ENCODE data around the gene TTC22. TPM values are rescaled to one million over a fixed set of nuclear protein-coding genes. Genes with fewer than 3 reads are reported as not detected.

The TTC22 gene
- total RNA-seq, 1 experiment from 2014 or later = 0.59 TPM

DNA sequence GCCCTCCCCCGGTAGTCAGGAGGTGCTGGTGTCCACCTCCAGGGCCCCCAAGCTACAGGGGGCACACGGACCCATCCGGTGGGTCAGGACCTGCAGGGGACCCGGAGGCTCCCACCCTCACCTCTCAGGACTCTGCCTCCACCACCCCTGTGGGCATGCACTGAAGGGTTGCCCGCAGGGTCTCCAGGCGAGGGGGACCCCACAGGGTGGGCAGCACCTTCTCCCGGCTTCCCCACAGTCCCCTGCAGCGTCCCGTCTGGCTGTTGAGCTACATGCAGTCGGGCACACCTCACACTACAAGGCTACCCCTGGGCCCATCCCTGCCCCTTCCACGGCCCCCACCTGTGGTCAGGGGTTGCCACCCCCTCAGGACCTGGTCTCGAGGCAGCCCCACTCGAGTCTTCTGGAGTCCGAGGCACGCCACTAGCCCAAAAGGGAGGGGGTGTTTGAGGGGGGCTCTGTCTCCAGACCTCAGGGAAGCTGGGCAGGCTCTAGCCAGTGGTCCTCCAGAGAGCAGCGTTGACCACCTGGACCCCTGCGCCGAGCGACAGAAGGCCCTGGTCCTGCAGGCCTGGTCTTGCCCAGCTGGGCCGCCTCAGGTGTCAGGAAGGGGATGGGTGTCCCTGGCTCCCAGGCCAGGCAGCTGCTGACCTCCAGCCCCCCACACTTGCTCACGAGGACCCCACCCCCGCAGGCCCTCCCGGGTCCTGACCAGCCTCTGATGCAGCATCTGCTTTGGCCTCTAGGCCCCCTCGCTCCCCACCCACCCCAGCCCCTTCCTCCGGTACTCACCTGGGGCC is 46.4 kb downstream of the TTC22 start:
- Histone ChIP-seq H3K23ac (ENCODE audit: insufficient read length, low read depth, low read length) (no peak overlapping the region), H3K23me2 (ENCODE audit: insufficient read length, low read depth, low read length, poor library complexity, severe bottlenecking) (no peaks in the 10 kb centered on the region), H3T11ph (ENCODE audit: low read length) (no peak overlapping the region), H3K27ac (ENCODE audit: insufficient read length, low read depth, low read length) (no peak overlapping the region), H2AK5ac (ENCODE audit: insufficient read length, low read length) (no peak overlapping the region), H2BK120ac (ENCODE audit: low read depth, low read length, poor library complexity, severe bottlenecking) (no peak overlapping the region), H2BK12ac (ENCODE audit: insufficient read length, low read depth, low read length) (no peak overlapping the region), H3K4me1 (ENCODE audit: insufficient read depth, low read length) (no peaks in the 10 kb centered on the region), H3K27me3 (ENCODE audit: insufficient read depth, low read length) (no peaks in the 10 kb centered on the region), H3K9ac (ENCODE audit: extremely low read depth, insufficient read length, low read length) (no peak overlapping the region), H2BK5ac (ENCODE audit: insufficient read length, low read length) (no peak overlapping the region), H3K14ac (ENCODE audit: insufficient read depth, low read length) (no peak overlapping the region), H3K56ac (ENCODE audit: insufficient read length, low read depth, low read length) (no peak overlapping the region), H4K20me1 (ENCODE audit: control insufficient read depth, insufficient read depth, insufficient read length) (peaks cover 3% of the 10 kb centered on the region), H4K8ac (replicated peaks; ENCODE audit: insufficient read length, low read depth, low read length) (no peak overlapping the region), H3K79me2 (ENCODE audit: insufficient read depth, low read length) (no peaks in the 10 kb centered on the region), H3K4ac (ENCODE audit: low read depth, low read length) (no peak overlapping the region), H2AFZ (ENCODE audit: low read length) (no peak overlapping the region), H2BK20ac (ENCODE audit: low read depth, low read length, poor library complexity, severe bottlenecking) (no peak overlapping the region), H3K18ac (ENCODE audit: insufficient read length, low read depth, low read length) (no peak overlapping the region), H3K4me2 (ENCODE audit: insufficient read depth, insufficient read length, low read length) (no peak overlapping the region), H3K79me1 (ENCODE audit: insufficient read depth, low read depth, low read length, poor library complexity, severe bottlenecking) (no peaks in the 10 kb centered on the region), H4K91ac (ENCODE audit: insufficient read length, low read depth, low read length) (no peak overlapping the region), H2BK15ac (ENCODE audit: low read depth, low read length) (no peak overlapping the region), H4K5ac (ENCODE audit: insufficient read length, low read depth, low read length) (no peak overlapping the region), H3K9me3 (ENCODE audit: control insufficient read depth, low read depth, low read length) (no peaks in the 10 kb centered on the region)
- no CpG with 5 or more reads among the region's 25 CpGs for WGBS (ENCODE audit: extremely low coverage, insufficient read length, low lambda C conversion rate)
- Mint-ChIP-seq H3K27me3 (ENCODE audit: low read depth) (no peaks in the 10 kb centered on the region), H3K9me3 (no peaks in the 10 kb centered on the region), H3K4me3 (no peak overlapping the region), H3K27ac (peak overlapping the region in 1 of 3 experiments; percentile 65; a peak in 1 of 7 replicates), H3K4me1 (peaks cover 15 to 19% of the 10 kb centered on the region in 2 experiments), H3K36me3 (ENCODE audit: insufficient read depth in 1 of 3, low read depth in 3 of 3) (peaks cover 4 to 32% (median 20%) of the 10 kb centered on the region in 3 experiments; a peak in 4 of 7 replicates)
- no peak for DNase-seq
- TF ChIP-seq, protein P1, sequence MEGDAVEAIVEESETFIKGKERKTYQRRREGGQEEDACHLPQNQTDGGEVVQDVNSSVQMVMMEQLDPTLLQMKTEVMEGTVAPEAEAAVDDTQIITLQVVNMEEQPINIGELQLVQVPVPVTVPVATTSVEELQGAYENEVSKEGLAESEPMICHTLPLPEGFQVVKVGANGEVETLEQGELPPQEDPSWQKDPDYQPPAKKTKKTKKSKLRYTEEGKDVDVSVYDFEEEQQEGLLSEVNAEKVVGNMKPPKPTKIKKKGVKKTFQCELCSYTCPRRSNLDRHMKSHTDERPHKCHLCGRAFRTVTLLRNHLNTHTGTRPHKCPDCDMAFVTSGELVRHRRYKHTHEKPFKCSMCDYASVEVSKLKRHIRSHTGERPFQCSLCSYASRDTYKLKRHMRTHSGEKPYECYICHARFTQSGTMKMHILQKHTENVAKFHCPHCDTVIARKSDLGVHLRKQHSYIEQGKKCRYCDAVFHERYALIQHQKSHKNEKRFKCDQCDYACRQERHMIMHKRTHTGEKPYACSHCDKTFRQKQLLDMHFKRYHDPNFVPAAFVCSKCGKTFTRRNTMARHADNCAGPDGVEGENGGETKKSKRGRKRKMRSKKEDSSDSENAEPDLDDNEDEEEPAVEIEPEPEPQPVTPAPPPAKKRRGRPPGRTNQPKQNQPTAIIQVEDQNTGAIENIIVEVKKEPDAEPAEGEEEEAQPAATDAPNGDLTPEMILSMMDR (conservative IDR thresholded peaks at IDR 0.05) = no peak
